ENCODE data around the gene OR2AJ1.
"Not testable (repeated sequence)": the region's sequence is repeated elsewhere in the genome, so short reads cannot be mapped to it uniquely, and the experiment has no call there.

OR2AJ1 gene, protein sequence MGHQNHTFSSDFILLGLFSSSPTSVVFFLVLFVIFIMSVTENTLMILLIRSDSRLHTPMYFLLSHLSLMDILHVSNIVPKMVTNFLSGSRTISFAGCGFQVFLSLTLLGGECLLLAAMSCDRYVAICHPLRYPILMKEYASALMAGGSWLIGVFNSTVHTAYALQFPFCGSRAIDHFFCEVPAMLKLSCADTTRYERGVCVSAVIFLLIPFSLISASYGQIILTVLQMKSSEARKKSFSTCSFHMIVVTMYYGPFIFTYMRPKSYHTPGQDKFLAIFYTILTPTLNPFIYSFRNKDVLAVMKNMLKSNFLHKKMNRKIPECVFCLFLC

GRCh38 chr1:247924868-247925267, at the start of gene OR2AJ1:
TSS of gene OR2AJ1 (plus strand) at chr1:247924889. CDS start at chr1:247933769, 8,880 bp downstream.
- in situ Hi-C loops (cut with HindIII; ENCODE audit: low pct_ligation_motif_present, low pct_unique_long_range_greater_than_20kb, low sequenced_read_pairs): no loop called here
- no peak for DNase-seq

DNA sequence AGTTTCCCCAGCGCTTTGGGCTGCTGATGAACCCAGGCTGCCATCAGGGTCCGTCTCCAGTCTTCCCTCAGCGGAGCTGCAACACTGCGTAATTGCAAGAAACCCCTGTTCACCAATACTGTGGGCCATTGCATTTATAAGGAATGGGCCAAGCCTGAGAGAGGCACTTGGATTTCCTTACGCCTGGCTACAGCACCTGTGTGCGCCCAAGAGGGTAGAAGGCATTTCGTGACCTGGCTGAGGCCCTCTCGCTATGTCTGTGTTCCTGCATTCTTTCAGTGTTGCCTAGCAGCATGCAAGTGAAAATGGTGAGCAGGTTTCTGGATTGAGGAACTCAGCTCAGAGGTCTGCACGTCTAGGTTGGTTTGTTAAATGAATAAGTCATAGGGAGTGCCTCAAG, 41.3 kb upstream of the OR2AJ1 start:
- no peak for DNase-seq
- in situ Hi-C loops (cut with HindIII; ENCODE audit: low pct_ligation_motif_present, low pct_unique_long_range_greater_than_20kb, low sequenced_read_pairs): no loop called here

- DNase-seq: no peak
- in situ Hi-C loops (cut with HindIII; ENCODE audit: low pct_ligation_motif_present, low pct_unique_long_range_greater_than_20kb, low sequenced_read_pairs): no loop called here
Measured at GRCh38 chr1:247884797-247885413, 39.8 kb upstream of the OR2AJ1 start.

DNA sequence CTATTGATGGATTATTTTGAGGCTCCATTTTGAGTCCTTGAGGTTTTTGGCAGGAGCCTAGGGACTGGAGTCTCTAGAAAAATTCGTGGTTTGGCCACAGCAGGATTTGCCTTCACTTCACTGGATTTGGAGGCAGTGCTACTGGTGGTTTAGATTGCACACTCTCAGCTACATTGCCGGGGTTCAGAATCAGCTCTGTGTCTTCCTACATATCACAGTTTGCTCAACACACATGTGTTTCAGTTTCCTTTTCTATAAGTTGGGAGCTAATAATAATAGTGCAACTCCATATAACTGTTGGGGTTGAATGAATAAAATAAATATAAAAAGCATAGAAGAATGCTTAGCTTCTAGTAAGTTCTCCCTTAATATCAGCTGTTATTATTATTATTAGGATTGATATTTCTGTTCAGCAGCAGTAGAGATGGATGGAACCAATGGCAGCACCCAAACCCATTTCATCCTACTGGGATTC, 29.5 kb upstream of the OR2AJ1 start, which contains the start of gene OR2W3:
TSS of gene OR2W3 (plus strand) at position 425 of the 475 bp plus-strand sequence. CDS start at position 425, 0 bp downstream.
- DNase-seq: no peak
- in situ Hi-C loops (cut with HindIII; ENCODE audit: low pct_ligation_motif_present, low pct_unique_long_range_greater_than_20kb, low sequenced_read_pairs): no loop called here

DNA sequence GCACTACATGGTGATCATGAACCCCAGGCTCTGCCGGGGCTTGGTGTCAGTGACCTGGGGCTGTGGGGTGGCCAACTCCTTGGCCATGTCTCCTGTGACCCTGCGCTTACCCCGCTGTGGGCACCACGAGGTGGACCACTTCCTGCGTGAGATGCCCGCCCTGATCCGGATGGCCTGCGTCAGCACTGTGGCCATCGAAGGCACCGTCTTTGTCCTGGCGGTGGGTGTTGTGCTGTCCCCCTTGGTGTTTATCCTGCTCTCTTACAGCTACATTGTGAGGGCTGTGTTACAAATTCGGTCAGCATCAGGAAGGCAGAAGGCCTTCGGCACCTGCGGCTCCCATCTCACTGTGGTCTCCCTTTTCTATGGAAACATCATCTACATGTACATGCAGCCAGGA, 28.7 kb upstream of the OR2AJ1 start:
- no peak for DNase-seq
- in situ Hi-C loops (cut with HindIII; ENCODE audit: low pct_ligation_motif_present, low pct_unique_long_range_greater_than_20kb, low sequenced_read_pairs): no loop called here

- in situ Hi-C loops (cut with HindIII; ENCODE audit: low pct_ligation_motif_present, low pct_unique_long_range_greater_than_20kb, low sequenced_read_pairs): no loop called here
- no peak for DNase-seq
Measured at GRCh38 chr1:247904122-247904521, 20.6 kb upstream of the OR2AJ1 start.

DNA sequence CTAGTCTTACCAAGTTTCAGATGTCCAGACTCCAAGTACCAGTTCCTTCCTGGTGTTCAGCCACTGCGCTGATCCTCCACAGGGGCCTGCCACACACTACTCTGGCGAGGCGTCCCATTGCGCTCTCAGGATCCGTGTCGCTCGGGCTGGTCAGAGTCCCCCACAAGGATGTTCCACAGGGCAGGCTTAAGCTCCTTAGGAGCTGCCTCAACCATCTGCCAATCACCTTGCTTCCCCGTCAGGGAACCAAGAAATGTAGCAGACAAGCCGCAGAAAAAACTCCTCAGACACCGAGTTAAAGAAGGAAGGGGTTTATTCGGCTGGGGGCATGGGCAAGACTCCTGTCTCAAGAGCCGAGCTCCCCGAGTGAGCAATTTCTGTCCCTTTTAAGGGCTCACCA, 19.5 kb upstream of the OR2AJ1 start:
- in situ Hi-C loops (cut with HindIII; ENCODE audit: low pct_ligation_motif_present, low pct_unique_long_range_greater_than_20kb, low sequenced_read_pairs): no loop called here

DNA sequence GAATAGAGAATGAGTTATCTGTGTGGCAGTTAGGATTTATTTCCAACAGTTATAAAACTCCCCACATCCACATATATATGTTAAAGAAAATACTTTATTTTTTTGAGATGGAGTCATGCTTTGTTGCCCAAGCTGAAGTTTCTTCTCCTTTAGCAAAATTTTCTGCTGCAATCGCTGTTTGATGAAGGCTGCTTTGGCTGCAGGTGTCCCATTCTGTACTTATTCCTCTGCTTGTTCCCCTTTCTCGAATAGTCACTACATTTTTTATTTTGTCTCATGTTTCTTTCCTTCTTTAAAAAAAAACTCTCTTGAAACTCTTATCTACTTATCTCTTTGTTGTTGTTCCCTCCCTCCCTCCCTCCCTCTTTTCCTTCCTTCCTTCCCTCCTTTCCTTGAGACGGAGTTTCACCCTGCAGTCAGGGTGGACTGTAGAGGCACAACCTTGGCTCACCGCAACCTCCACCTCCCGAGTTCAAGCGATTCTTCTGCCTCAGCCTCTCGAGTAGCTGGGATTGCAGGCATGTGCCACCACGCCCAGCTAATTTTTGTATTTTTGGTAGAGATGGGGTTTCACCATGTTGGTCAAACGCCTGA, 18.7 kb upstream of the OR2AJ1 start:
- in situ Hi-C loops (cut with HindIII; ENCODE audit: low pct_ligation_motif_present, low pct_unique_long_range_greater_than_20kb, low sequenced_read_pairs): no loop called here
- no peak for DNase-seq

More for the DNA sequence above, 19.5 kb upstream of the OR2AJ1 start:
- DNase-seq: no peak

- in situ Hi-C loops (cut with HindIII; ENCODE audit: low pct_ligation_motif_present, low pct_unique_long_range_greater_than_20kb, low sequenced_read_pairs): no loop called here
- DNase-seq: peak; percentile 42
Measured at GRCh38 chr1:247906504-247907047, 18.1 kb upstream of the OR2AJ1 start.

DNA sequence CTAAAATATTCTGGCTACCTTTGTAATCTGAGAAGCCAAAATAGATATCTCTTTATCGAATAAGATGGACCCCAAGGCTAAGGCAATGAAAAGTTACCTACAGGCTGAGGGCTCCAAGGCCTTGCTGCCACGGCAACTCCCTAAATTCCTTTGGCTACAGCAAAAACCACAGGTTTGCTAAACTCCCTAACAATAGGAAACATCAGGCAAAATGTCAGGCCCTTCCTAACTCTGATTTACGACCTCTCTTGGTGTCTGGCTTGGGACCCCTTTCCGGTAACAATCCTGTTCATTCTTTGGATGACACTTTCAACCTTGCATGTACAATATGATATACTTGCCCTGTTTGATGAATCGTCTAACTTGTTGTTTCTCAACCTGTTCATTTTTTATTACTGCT, 15.9 kb upstream of the OR2AJ1 start:
- in situ Hi-C loops (cut with HindIII; ENCODE audit: low pct_ligation_motif_present, low pct_unique_long_range_greater_than_20kb, low sequenced_read_pairs): no loop called here
- DNase-seq: no peak

DNA sequence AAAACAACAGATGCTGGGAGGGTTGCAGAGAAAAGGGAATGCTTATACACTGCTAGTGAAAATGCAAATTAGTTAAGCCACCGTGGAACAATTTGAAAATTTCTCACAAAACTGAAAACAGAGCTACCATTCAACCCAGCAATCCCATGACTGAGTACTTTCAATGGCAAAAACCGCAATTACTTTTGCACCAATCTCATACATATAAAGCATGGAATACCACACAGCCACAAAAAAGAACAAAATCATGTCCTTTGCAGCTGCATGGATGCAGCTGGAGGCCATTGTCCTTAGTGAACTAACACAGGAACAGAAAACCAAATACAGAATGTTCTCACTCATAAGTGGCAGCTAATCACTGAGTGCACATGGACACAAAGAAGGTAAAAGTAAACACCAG, 10.9 kb upstream of the OR2AJ1 start:
- no peak for DNase-seq
- in situ Hi-C loops (cut with HindIII; ENCODE audit: low pct_ligation_motif_present, low pct_unique_long_range_greater_than_20kb, low sequenced_read_pairs): no loop called here

- in situ Hi-C loops (cut with HindIII; ENCODE audit: low pct_ligation_motif_present, low pct_unique_long_range_greater_than_20kb, low sequenced_read_pairs): no loop called here
- DNase-seq: no peak
Measured at GRCh38 chr1:247914941-247915662, 9.6 kb upstream of the OR2AJ1 start.

- in situ Hi-C loops (cut with HindIII; ENCODE audit: low pct_ligation_motif_present, low pct_unique_long_range_greater_than_20kb, low sequenced_read_pairs): no loop called here
- DNase-seq: no peak
Measured at GRCh38 chr1:247919952-247920351, 4.7 kb upstream of the OR2AJ1 start, which contains the start of gene OR2T8. TSS of gene OR2T8 (plus strand) at chr1:247920252. CDS start at chr1:247921018, 766 bp downstream.

DNA sequence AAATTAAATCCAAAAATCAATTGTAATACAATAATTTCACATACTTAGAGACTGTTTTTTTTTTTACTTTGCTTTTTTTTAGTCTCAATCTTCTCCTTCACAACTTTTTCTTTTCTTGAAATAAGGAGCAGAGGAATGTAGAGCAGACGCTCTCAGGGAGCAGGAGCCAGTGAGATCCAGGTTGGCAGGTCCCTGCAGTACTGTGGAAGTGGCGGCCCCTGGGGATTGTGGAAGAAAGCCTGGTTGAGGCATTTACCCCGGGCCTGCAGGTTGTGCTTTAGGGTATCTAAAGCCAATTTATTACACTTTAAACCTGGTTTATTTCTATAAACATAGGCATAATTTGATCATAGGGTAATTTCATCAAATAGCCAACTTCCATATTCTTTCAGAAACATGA, 748 bp upstream of the OR2AJ1 start:
- in situ Hi-C loops (cut with HindIII; ENCODE audit: low pct_ligation_motif_present, low pct_unique_long_range_greater_than_20kb, low sequenced_read_pairs): no loop called here
- DNase-seq: no peak

DNA sequence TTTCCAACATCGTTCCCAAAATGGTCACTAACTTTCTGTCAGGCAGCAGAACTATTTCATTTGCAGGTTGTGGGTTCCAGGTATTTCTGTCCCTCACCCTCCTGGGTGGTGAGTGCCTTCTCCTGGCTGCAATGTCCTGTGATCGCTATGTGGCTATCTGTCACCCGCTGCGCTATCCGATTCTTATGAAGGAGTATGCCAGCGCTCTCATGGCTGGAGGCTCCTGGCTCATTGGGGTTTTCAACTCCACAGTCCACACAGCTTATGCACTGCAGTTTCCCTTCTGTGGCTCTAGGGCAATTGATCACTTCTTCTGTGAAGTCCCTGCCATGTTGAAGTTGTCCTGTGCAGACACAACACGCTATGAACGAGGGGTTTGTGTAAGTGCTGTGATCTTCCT, 9.3 kb downstream of the OR2AJ1 start:
- DNase-seq: no peak
- in situ Hi-C loops (cut with HindIII; ENCODE audit: low pct_ligation_motif_present, low pct_unique_long_range_greater_than_20kb, low sequenced_read_pairs): no loop called here

DNA sequence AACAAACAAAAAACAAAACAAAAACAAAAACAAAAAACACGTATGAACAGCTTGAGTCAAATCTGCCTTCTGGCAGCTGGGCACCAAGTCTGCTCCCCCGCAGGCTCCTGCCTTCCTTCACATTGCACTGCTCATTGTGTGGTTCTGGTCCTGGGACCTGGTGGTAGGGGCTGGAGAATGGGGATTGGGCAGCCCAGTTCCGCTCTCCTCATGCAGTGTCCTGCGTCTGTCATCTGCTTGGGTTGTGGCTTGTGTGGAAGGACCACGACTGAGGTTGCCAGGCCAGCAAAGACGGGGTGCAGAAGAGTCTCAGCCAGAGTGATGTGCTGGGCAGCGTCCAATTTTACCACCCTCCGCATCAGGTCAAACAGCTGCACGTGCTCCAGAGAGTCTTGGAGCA, 11.1 kb downstream of the OR2AJ1 start:
- in situ Hi-C loops (cut with HindIII; ENCODE audit: low pct_ligation_motif_present, low pct_unique_long_range_greater_than_20kb, low sequenced_read_pairs): no loop called here
- no peak for DNase-seq

DNA sequence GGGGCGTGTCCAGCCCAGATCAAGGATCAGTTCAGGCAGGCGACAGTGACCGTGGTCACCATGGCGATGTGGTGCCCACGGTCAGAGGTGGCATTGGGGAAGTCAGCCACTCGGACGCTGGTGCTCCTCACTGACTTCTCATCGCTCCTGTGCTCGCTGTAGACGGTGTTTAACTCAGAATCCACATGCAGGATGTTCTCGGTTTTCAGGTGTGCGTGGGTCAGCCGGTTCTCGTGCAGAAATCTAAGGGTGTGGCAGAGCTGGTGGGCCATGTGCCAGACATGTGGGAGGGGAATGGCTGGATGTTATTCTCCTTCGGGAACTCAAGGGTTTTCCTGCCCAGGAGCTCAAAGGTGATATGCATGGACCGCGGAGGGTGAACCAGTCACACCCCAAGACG, 11.7 kb downstream of the OR2AJ1 start:
- in situ Hi-C loops (cut with HindIII; ENCODE audit: low pct_ligation_motif_present, low pct_unique_long_range_greater_than_20kb, low sequenced_read_pairs): no loop called here
- no peak for DNase-seq

- DNase-seq: peak; percentile 11
- in situ Hi-C loops (cut with HindIII; ENCODE audit: low pct_ligation_motif_present, low pct_unique_long_range_greater_than_20kb, low sequenced_read_pairs): not testable (repeated sequence)
Measured at GRCh38 chr1:247936965-247937734, 12.5 kb downstream of the OR2AJ1 start.
